ENCODE data around the gene EIF3A. TPM values are rescaled to one million over a fixed set of nuclear protein-coding genes. Genes with fewer than 3 reads are reported as not detected.

The EIF3A gene
- total RNA-seq, 1 donor from 2014 or later = 69.6 TPM

DNA sequence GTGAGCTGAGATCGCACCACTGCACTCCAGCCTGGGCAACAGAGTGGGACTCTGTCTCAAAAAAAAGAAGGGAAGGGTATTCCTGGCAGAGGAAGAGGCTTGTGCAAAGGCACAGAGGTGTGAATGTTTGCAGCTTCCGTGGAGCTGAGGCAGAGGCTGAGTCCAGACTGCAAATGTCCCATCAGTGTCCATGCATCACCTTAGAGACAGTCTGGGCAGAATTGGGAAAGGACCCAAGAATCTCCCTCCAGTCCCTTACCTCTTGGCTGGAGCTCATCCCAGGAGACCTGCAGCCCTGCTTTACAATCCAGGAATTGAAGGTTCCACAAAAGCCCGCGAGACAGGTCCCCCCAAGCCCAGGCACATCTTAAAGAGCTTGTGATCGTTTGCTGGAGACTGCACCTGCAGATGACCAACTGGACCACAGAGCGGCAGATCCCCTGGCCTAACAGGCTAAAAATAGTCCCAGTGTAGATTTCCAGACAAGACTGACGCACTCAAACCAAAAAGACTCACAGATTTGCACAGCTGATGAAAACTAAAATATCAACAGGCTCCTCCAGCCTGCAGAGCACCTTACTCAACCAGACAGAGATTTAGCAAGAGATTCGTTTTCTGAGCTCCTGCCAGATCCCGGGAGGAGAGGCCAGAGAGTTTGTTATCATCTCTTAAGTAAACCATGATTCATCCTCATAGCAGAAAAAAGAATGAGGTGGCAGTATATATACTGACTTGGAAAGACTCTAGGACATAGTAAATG, 74.0 kb downstream of the EIF3A start:
- peak in 1 of 2 donors; percentile 29 for DNase-seq (ENCODE audit: low read depth in 2 of 2)

GRCh38 chr10:119005362-119006043, 75.1 kb downstream of the EIF3A start:
- no peak for DNase-seq (ENCODE audit: low read depth in 2 of 2)

- DNase-seq (ENCODE audit: low read depth in 2 of 2) = no peak
Observed at GRCh38 chr10:119003572-119004289, 76.9 kb downstream of the EIF3A start.

DNA sequence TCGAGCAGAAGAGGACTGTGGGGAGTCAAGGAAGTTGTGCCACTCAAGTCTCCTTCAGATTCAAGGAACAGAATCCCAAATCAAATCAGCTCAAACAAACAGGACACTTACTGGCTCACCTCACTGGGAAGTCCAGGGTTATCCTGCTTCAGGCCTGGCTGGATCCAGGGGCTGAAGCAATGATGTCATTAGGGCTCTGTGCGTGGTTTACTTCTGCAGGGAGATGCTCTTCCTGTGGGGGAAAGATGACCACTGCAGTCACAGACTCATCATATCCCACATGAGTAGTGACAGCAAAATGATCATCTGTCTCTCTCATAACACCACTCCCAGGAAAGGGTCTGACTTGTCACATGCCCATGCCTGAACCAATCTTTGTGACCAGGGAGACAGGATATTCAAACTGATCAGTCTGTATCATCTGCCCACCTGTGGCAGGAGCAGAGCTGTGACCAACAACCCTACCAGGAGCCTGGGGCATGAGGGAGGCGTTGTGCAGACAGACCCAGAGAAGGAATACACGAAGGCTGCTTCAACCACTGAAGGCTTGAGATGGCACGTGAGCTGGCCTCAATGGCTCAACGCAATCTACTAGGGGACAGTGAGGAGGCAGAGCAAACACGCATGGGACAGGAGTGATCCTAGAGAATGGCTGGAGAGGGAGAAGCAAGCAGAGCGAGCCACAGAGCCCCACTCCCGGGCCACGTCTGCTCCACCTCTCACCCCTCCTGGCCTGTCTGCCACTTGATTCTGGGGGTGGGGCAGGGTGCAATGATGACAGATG, 78.7 kb downstream of the EIF3A start:
- DNase-seq (ENCODE audit: low read depth in 2 of 2) = no peak

GRCh38 chr10:118998183-118998582, 82.4 kb downstream of the EIF3A start:
- no peak for DNase-seq (ENCODE audit: low read depth in 2 of 2)

DNA sequence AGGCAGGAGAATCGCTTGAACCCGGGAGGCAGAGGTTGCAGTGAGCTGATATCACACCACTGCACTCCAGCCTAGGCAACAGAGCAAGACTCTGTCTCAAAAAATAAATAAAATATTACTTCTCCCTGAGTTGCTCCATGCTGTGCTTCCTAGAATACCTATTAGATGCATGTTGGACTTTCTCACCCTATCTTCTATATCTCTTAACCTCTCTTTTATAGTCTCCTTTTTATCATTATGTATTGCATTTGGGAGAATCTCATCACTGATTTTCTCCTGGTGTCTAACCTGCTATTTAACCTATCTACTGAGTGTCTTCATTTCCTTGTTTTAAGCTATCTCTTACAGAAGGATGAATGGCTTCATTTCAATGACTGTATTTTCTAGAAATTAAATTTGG, 83.2 kb downstream of the EIF3A start:
- no peak for DNase-seq (ENCODE audit: low read depth in 2 of 2)

GRCh38 chr10:118995739-118996138, 84.9 kb downstream of the EIF3A start:
- no peak for DNase-seq (ENCODE audit: low read depth in 2 of 2)

- DNase-seq (ENCODE audit: low read depth in 2 of 2) = no peak
Observed at GRCh38 chr10:118994321-118994720, 86.3 kb downstream of the EIF3A start.

GRCh38 chr10:118993214-118993613, 87.4 kb downstream of the EIF3A start:
- no peak for DNase-seq (ENCODE audit: low read depth in 2 of 2)

- DNase-seq (ENCODE audit: low read depth in 2 of 2) = no peak
Observed at GRCh38 chr10:118992496-118992895, 88.1 kb downstream of the EIF3A start.

- no peak for DNase-seq (ENCODE audit: low read depth in 2 of 2)
Observed at GRCh38 chr10:118990326-118990725, 90.3 kb downstream of the EIF3A start.

DNA sequence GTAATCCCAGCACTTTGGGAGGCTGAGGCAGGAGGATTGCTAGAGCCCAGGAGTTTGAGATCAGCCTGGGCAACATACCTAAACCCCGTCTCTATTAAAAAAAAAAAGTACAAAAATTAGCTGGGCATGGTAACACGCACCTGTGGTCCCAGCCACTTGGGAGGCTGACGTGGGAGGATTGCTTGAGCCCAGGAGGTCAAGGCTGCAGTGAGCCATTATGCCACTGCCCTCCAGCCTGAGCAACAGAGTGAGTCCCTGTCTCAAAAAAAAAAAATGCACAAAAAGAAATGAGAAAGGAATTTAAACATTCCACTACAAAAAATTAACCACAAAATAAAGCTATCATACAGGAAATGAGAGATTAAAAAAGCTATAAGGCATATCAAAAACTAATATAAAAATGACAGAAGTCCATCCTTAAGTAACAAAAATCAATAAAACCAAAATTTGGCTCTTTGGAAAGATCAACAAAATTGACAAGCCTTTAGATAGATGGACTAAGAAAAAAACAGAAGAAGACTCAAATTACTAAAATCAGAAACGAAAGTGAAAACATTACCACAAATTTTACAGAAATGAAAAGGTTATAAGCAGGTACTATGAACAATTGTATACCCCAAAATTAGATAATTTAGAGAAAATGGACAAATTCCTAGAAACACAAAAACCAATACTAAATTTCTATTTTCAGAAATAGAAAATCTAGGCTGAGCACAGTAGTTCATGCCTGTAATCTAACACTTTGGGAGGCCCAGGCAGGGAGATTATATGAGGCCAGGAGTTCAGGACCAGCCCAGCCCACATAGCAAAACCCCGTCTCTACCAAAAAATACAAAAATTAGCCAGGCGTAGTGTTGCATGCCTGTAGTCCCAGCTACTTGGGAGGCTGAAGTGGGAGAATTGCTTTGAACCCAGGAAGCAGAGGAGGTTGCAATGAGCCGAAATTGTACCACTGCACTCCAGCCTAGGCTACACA, 93.5 kb downstream of the EIF3A start:
- no peak for DNase-seq (ENCODE audit: low read depth in 2 of 2)

DNA sequence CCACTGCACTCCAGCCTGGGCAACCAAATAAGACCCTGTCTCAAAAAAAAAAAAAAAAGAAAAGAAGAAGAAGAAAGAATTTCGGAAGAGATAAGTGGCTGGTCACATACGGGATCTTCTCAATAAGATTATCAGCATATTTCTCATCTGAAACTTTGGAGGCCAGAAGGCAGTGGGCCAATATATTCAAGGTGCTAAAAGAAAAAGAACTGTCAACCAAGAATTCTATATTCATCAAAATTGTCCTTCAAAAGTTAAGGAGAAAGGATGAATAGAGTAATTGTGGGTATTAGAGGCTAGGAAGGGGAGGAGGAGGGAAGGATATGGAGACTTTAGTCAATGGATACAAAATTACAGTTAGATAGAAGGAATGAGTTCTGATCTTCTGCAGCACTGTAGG, 95.0 kb downstream of the EIF3A start:
- no peak for DNase-seq (ENCODE audit: low read depth in 2 of 2)

Other genes with a start within 250 kb of the EIF3A start
- gene NANOS1, start 51.1 kb downstream of the EIF3A start, total RNA-seq = 0.13 and 0.76 TPM in 2 replicates
- 49.6 and 70.7 TPM in 2 replicates for gene DENND10, start 23.3 kb upstream of the EIF3A start, total RNA-seq
- gene SFXN4, start 84.9 kb upstream of the EIF3A start, total RNA-seq = 9.4 and 11.8 TPM in 2 replicates
- gene PRDX3, start 98.0 kb upstream of the EIF3A start, total RNA-seq = 160 and 235 TPM in 2 replicates
- gene GRK5, start 126.8 kb upstream of the EIF3A start, total RNA-seq = 28.0 and 35.9 TPM in 2 replicates

All from dermis microvascular lymphatic vessel endothelial cell (primary cell).